ENCODE results near the gene CAT.

GRCh38 chr11:34425867-34426266, 12.9 kb upstream of the CAT start:
- TF ChIP-seq CTCF (conservative IDR thresholded peaks at IDR 0.05 in 1 of 2, IDR thresholded peaks at IDR 0.05 in 1 of 2; ENCODE audit: low read depth in 1 of 2, low read length in 2 of 2) (no peak), EZH2 (IDR thresholded peaks at IDR 0.05; ENCODE audit: low read length, missing control alignments) (no peak)

Data from fibroblast of lung (primary cell).